G401 (cell line): Measurements from ENCODE around the gene UPK1A. TPM values are rescaled to one million over a fixed set of nuclear protein-coding genes. Genes with fewer than 3 reads are reported as not detected.
"Not testable (repeated sequence)": the region's sequence is repeated elsewhere in the genome, so short reads cannot be mapped to it uniquely, and the experiment has no call there.

Experiments
- DNase-seq: peaks from one replicate; pipeline ENCODE4 v3.0.0-alpha.2; 2015; ENCODE audit warnings: low spot score
- in situ Hi-C: cut with HindIII; loops from 2 replicates; pipeline ENCODE4 v1.10.0; 2016; ENCODE audit warnings: low sequenced_read_pairs, mixed read lengths
- total RNA-seq: library from RNA; depleted of rRNA; stranded (reverse); fragments of >200 nt; shearing (Covaris generic); gene quantifications from 2 replicates; pipeline ENCODE4 v1.2.3, GENCODE V29; 2014

Gene UPK1A
- total RNA-seq, 1 experiment from 2014 or later, result not detected

DNA sequence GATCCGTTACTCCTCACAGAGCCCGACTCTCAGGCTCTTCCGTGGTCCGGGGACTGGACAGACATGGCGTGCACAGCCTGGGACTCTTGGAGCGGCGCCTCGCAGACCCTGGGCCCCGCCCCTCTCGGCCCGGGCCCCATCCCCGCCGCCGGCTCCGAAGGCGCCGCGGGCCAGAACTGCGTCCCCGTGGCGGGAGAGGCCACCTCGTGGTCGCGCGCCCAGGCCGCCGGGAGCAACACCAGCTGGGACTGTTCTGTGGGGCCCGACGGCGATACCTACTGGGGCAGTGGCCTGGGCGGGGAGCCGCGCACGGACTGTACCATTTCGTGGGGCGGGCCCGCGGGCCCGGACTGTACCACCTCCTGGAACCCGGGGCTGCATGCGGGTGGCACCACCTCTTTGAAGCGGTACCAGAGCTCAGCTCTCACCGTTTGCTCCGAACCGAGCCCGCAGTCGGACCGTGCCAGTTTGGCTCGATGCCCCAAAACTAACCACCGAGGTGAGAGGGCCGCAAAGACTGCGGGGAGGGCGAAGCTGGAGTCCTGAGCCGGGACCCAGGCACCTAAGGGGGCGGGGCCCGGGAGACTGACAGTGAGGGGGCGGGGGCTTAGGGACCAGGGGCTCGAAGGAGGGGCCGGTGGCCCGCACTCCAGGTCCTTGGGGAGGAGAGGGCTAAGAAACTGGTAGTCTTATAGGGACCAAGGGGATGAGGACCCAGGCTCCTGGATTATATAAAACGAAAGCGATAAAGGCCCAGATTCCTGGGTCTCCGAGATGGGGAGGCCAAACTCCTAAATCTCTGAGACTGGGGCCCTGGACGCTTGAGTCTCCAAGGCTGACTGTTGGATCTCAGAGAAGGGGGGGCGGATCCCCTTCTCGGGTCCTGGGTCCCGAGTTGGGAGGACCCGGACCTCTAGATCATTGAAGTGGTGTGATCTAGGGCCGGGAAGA lies 22.8 kb upstream of the UPK1A start:
- in situ Hi-C loops, result no loop called here
- DNase-seq, result peak; percentile 76

GRCh38 chr19:35644206-35644986 lies 21.9 kb upstream of the UPK1A start:
- peak; percentile 94 for DNase-seq
- in situ Hi-C loops, result no loop called here

- in situ Hi-C loops, result no loop called here
- peak; percentile 81 for DNase-seq
These were observed 21.2 kb upstream of the UPK1A start for GRCh38 chr19:35644987-35645679.

DNA sequence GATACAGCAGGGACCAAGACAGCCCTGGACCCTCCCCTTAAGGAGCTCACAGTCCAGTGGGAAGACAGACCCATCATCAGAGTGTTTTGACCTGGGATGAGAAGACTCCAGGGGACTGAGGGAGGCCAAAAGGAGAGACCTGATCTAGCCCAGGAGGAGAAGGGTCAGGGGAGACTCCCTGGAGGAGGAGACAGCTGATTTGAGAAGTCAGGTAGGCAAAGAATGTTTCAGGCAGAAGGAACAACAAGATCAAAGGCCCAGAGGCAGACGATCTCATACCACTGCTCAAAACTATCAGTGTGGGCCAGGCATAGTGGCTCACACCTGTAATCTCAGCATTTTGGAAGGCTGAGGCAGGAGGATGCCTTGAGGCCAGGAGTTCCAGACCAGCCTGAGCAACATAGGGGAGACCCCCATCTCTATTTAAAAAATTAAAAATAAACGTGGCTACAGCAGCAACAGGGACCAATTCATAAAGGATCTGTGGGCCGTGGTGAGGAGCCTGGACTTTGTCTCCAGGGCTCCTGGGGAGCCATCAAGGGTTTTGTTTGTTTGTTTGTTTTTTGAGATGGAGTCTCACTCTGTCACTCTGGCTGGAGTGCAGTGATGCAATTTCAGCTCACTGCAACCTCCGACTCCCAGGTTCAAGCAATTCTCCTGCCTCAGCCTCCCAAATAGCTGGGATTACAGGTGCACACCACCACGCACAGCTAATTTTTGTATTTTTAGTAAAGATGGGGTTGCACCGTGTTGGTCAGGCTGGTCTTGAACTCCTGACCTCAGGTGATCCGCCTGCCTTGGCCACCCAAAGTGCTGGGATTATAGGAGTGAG lies 20.4 kb upstream of the UPK1A start:
- in situ Hi-C loops, result no loop called here
- no peak for DNase-seq

- in situ Hi-C loops, result no loop called here
- peak; percentile 99 for DNase-seq
These were observed 18.0 kb upstream of the UPK1A start, which contains the start of gene COX6B1 for GRCh38 chr19:35648017-35648961. TSS of gene COX6B1 (plus strand) at chr19:35648323. CDS start at chr19:35651244, 2,921 bp downstream.

- no peak for DNase-seq
- in situ Hi-C loops, result no loop called here
These were observed 15.7 kb upstream of the UPK1A start for GRCh38 chr19:35650581-35650980.

- in situ Hi-C loops, DNase-seq: not testable (repeated sequence)
These were observed 11.5 kb upstream of the UPK1A start for GRCh38 chr19:35654828-35655227.

DNA sequence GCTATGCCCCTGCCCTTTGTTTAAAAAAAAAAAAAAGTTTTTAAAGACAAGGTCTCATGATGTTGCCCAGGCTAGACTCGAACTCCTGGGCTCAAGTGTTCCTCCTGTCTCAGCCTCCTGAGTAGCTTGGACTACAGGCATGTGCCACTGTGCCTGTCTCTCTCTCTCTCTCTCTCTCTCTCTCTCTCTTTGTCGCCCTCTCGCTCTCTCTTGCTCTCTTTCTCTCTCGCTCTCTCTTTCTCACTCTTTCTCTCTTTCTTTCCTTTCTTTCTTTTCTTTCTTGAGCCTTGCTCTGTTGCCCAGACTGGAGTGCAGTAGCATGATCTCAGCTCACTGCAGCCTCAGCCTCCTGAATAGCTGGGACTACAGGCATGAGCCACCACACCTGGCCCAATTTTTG lies 10.7 kb upstream of the UPK1A start:
- in situ Hi-C loops, result no loop called here
- DNase-seq, result no peak

DNA sequence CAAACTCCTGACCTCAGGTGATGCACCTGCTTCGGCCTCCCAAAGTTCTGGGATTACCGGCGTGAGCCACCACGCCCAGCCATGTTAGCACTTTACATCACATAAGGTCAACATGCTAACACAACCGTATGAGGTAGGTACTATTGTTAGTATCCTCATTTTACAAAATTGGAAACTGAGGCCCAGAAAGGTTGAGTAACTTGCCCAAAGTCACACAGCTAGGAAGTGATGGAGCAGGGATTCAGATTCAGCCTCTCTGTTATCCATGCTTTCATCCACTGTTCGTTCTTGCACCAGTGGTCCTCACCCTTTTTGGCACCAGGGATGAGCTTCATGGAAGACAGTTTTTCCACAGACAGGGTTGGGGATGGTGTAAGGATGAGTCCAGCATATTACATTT lies 9.6 kb upstream of the UPK1A start:
- in situ Hi-C loops, result no loop called here
- DNase-seq, result no peak

DNA sequence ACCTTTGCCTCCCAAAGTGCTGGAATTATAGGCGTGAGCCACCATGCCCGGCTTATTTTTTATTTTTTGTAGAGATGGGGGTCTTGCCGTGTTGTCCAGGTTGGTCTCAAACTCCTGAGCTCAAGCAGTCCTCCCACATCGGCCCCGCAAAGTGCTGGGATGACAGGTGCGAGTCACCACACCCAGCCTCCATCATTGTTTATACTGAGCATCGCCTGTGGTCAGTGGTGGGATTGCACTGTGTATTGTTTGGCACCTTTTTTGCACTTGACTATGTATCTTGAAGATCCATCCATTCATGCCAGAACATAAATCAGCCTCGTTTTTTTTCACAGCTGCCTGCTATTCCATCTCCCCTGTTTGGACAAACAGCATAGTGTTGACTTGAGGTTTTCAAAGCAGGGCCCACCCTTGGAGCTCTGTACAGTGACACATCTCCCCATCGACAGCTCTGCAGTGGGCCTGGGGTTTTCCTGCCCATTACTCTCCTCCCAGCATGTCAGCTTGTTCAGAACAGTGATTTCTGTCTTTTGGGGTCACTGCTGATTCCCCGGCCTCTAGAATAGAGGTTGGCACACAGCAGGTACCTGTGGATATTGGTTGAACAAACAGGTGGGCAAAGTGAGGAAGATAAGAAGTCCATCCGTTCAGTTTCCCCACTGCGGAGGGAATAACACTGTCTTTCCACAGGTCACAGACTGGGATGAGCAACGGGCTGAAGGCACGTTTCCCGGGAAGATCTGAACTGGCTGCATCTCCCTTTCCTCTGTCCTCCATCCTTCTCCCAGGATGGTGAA lies 8.2 kb upstream of the UPK1A start:
- no peak for DNase-seq
- in situ Hi-C loops, result no loop called here

GRCh38 chr19:35661995-35662340 lies 4.3 kb upstream of the UPK1A start:
- no peak for DNase-seq
- in situ Hi-C loops, result no loop called here

- no peak for DNase-seq
- in situ Hi-C loops, result no loop called here
These were observed 2.3 kb upstream of the UPK1A start for GRCh38 chr19:35663981-35664380.

GRCh38 chr19:35665157-35665556 lies 1.2 kb upstream of the UPK1A start:
- no peak for DNase-seq
- in situ Hi-C loops, result no loop called here

DNA sequence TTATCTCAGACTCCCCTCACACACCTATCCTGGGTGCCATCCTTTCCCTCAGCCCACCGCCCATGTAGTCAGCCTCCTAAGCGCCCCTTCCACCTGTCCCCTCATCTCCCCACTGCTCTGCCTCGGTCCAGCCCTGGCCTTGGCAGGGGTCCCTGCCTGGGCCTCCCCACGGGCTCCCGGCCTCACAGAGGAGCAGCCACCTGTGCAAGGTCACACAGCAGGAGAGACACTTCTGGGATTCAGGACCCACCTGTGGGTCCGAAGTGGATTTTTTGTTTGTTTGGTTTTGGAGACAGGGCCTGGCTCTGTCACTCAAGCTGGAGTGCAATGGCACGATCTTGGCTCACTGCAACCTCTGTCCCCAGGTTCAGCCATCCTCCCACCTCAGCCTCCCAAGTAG lies 713 bp upstream of the UPK1A start:
- no peak for DNase-seq
- in situ Hi-C loops, result no loop called here

DNA sequence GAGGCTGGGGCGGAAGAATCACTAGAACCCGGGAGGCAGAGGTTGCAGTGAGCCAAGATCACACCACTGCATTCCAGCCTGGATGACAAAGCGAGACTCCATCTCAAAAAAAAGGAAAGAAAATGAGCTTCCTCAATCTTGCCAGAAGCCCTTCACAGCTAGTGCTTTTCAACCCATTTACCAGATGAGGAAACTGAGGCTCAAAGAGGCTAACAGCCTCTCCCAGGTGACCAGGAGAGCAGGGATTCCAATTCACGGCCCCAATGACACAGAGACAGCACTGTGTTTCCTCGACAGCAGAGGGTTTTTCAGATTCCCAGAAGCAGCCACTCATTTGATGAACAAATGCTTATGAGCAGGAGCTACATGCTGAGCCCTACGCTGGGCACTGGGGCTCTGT lies 3.2 kb downstream of the UPK1A start:
- in situ Hi-C loops, result no loop called here
- DNase-seq, result no peak

- no peak for DNase-seq
- in situ Hi-C loops, result no loop called here
These were observed 3.7 kb downstream of the UPK1A start for GRCh38 chr19:35669974-35670373.

- in situ Hi-C loops, result no loop called here
- DNase-seq, result no peak
These were observed 4.4 kb downstream of the UPK1A start for GRCh38 chr19:35670686-35671085.
